Fibroblast of villous mesenchyme (primary cell): Measurements from ENCODE around the gene ZNF655. TPM values are rescaled to one million over a fixed set of nuclear protein-coding genes. Genes with fewer than 3 reads are reported as not detected.
A peak's percentile ranks its signal among the peaks of the same experiment; 100 is the strongest.

Experiments
- DNase-seq: peaks from one replicate; pipeline ENCODE4 v3.0.0-alpha.2; 2010; ENCODE audit warnings: low read depth
- H3K4me3 ChIP-seq: 2 replicates; pipeline ENCODE4 v1.5.1; 2011; ENCODE audit warnings: low read depth, mild to moderate bottlenecking, low read length
- total RNA-seq: library from RNA; depleted of rRNA; stranded (reverse); fragments of >200 nt; gene quantifications from 2 replicates; pipeline ENCODE4 v1.2.3, GENCODE V29; 2012
- TF ChIP-seq, protein P1 (sequence below): IDR thresholded peaks from 2 replicates; pipeline ENCODE4 v1.5.1; 2012; ENCODE audit warnings: low read depth, mild to moderate bottlenecking, low read length; ENCODE audit not compliant: insufficient read depth

Gene ZNF655
- total RNA-seq, 1 donor: 88.5 TPM

- peak; percentile 56 for DNase-seq
- TF ChIP-seq, protein P1, sequence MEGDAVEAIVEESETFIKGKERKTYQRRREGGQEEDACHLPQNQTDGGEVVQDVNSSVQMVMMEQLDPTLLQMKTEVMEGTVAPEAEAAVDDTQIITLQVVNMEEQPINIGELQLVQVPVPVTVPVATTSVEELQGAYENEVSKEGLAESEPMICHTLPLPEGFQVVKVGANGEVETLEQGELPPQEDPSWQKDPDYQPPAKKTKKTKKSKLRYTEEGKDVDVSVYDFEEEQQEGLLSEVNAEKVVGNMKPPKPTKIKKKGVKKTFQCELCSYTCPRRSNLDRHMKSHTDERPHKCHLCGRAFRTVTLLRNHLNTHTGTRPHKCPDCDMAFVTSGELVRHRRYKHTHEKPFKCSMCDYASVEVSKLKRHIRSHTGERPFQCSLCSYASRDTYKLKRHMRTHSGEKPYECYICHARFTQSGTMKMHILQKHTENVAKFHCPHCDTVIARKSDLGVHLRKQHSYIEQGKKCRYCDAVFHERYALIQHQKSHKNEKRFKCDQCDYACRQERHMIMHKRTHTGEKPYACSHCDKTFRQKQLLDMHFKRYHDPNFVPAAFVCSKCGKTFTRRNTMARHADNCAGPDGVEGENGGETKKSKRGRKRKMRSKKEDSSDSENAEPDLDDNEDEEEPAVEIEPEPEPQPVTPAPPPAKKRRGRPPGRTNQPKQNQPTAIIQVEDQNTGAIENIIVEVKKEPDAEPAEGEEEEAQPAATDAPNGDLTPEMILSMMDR: no peak
- no peak overlapping the region for H3K4me3 ChIP-seq
Observed at GRCh38 chr7:99618726-99619125, 60.3 kb downstream of the ZNF655 start.

- TF ChIP-seq, protein P1: no peak
- no peak overlapping the region for H3K4me3 ChIP-seq
- no peak for DNase-seq
Observed at GRCh38 chr7:99619571-99620130, 61.2 kb downstream of the ZNF655 start.

GRCh38 chr7:99621271-99621670 is 62.8 kb downstream of the ZNF655 start:
- TF ChIP-seq, protein P1: no peak
- no peak overlapping the region for H3K4me3 ChIP-seq
- no peak for DNase-seq

- TF ChIP-seq, protein P1: no peak
- no peak overlapping the region for H3K4me3 ChIP-seq
- no peak for DNase-seq
Observed at GRCh38 chr7:99622596-99622995, 64.2 kb downstream of the ZNF655 start.

DNA sequence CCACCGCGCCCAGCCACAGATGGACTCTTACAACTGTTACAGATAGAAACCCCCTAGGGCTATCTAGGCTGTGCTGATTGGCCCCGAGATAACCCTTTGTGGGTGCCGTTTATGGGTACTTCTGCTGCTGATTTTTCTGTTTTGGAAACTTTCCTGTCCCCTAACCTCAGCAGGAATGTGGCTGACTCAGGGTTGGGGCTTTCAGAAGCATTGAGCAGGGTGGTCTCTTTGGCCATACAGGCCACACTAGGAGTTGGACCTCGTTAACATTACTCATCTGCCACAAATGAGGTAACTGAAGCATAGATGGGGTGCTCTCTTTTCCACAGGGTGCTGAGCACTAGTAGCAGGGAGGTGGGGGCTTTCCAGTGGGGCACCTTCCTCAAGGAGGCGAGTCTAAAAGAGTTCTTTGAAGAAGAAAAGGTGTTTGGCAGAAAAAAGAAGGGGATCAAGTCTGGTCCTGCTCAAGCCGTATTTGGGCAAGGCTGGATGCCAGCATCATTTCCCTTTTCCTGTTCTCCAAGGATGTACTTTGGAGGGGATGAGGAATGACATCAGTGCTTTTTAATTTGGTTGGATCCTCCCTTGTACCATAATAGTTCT is 64.8 kb downstream of the ZNF655 start:
- TF ChIP-seq, protein P1: no peak
- no peak overlapping the region for H3K4me3 ChIP-seq
- DNase-seq: no peak

DNA sequence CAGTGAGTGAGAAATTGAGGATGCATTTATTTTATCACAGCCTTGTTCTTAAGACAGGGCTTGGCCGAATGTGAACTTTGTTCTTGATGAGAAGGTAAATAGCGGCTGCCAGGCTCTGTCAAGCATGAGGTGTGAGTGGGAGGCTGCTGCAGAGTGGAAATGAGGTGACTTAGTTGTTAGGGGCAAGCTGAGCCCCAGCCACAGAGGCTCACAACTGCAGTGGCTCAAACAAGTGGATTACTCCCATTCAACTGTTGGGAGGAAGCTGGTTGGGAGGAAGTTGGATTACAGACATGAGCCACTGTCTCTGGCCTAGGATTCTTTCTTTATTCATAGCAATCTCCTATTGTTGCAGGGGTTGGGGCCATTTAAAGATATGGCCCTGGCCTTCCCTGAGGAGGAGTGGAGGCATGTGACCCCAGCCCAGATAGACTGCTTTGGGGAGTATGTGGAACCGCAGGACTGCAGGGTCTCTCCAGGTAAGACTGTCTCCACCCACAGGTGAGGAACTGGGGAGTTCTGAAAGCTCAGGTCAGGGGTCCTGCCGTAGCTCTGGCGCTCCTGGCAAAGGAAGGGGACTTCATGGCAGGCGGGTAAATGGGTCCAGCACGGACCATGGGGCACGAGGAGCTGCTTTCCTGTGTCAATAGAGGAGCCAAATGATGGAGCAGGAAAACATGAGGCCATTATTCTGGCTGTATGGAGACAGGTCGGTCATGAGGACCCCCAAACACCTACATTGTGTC is 65.4 kb downstream of the ZNF655 start:
- TF ChIP-seq, protein P1: no peak
- no peak for DNase-seq
- H3K4me3 ChIP-seq: no peak overlapping the region
